HG02763 (cell line): ENCODE data around the gene RTN3.
"Not testable (repeated sequence)": the region's sequence is repeated elsewhere in the genome, so short reads cannot be mapped to it uniquely, and the experiment has no call there.

Experiments used
- ATAC-seq: cut with Tn5 transposase; IDR thresholded peaks from one replicate; pipeline ENCODE4 v1.9.1; 2021; ENCODE audit warnings: mild to moderate bottlenecking, moderate library complexity; ENCODE audit not compliant: unreplicated experiment

The RTN3 gene, protein sequence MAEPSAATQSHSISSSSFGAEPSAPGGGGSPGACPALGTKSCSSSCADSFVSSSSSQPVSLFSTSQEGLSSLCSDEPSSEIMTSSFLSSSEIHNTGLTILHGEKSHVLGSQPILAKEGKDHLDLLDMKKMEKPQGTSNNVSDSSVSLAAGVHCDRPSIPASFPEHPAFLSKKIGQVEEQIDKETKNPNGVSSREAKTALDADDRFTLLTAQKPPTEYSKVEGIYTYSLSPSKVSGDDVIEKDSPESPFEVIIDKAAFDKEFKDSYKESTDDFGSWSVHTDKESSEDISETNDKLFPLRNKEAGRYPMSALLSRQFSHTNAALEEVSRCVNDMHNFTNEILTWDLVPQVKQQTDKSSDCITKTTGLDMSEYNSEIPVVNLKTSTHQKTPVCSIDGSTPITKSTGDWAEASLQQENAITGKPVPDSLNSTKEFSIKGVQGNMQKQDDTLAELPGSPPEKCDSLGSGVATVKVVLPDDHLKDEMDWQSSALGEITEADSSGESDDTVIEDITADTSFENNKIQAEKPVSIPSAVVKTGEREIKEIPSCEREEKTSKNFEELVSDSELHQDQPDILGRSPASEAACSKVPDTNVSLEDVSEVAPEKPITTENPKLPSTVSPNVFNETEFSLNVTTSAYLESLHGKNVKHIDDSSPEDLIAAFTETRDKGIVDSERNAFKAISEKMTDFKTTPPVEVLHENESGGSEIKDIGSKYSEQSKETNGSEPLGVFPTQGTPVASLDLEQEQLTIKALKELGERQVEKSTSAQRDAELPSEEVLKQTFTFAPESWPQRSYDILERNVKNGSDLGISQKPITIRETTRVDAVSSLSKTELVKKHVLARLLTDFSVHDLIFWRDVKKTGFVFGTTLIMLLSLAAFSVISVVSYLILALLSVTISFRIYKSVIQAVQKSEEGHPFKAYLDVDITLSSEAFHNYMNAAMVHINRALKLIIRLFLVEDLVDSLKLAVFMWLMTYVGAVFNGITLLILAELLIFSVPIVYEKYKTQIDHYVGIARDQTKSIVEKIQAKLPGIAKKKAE

DNA sequence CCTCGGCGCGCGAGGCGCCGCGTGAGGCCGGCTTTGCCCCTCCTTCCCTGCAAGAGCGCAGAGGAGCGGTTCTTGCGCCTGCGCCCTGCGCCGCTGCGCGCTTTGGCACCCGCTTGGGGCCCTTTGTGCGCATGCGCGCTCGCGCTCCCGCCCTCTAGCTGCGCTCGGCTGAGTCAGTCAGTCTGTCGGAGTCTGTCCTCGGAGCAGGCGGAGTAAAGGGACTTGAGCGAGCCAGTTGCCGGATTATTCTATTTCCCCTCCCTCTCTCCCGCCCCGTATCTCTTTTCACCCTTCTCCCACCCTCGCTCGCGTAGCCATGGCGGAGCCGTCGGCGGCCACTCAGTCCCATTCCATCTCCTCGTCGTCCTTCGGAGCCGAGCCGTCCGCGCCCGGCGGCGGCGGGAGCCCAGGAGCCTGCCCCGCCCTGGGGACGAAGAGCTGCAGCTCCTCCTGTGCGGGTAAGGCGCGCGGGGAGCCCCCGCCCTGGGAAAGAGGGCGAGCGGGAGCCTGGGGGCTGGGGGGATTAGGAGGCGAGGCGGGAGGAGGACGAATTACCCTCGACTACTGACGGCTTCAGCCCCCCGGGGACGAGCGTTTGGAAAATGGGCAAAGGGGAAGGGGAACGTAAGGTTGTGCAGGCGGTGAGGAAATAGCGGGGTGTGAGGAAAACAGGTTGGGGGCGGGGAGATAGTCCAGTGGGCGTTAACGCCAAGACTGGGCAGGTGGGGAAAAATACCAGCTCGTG, at the start of gene RTN3:
Gene RTN3 (plus strand): TSS at position 180 of the 745 bp plus-strand sequence. CDS start 137 bp downstream, at position 317.
- ATAC-seq: peak; percentile 88

DNA sequence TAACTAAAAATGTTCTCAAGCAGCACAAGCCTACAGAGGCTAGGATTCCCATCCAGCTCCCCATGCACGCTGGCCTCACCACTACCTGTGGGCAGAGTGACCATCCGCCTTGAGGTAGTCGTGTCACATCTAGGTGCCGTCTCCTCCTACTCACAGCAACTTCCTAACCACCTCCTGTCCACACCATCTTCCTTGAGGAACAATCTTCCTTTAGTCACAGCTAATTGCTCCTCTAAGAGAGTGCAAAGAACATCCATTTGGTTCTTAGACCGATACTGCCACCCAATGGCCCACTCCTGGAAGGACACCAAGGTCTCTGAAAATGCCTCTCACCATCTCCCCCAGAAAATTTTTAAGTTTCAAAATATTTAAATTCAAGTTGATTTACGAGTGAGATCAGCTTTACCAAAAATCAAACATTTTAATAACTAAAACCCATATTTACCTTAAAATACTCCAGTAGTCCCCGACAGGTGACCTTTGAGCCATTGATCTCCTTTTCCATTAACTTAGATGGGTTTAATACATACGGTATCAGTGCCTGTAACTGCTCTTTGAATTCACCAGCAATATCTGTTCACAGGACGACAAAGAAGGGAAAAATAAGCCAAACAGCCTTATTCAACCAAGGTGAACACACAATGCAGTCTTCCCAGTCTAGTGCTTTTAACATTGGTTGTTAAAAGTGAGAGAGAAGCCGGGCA, 45.4 kb upstream of the RTN3 start:
- no peak for ATAC-seq

DNA sequence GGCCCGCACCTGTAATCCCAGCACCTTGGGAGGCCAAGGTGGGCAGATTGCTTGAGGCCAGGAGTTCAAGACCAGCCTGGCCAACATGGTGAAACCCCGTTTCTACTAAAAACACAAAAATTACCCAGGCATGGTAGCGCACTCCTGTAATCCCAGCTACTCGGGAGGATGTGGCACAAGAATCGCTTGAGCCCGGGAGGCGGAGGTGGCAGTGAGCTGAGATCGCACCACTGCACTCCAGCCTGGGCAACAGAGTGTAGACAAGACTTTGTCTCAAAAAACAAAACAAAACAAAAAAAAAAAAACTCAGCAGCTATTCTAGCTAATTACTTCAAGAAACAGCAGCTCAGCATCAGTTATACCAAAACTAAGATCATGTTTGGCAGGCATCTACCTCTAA, 42.9 kb upstream of the RTN3 start:
- ATAC-seq: not testable (repeated sequence)

DNA sequence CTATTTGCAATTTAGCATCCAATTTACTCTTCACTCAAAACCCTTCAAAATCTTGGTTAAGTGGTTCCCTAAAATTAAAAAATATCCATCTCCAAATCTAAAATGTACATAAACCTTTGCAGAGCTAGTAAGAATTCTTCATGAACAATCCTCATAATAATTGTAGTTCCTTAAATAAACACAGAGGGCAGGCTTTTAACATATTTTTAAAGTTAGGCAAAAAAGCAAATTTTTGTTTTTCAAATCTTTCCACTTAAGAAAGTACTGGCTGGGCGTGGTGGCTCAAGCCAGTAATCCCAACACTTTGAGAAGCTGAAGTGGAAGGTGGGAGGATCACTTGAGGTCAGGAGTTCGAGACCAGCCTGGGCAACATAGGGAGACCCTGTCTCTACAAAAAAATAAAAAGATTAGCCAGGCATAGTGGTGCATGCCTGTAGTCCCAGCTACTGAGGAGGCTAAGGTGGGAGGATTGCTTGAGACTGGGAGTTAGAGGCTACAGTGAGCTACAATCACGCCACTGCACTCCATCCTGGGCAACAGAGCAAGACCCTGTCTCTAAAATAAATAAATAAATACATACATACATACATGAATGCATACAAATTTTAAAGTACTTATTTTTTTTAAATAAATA, 42.0 kb upstream of the RTN3 start:
- no peak for ATAC-seq

DNA sequence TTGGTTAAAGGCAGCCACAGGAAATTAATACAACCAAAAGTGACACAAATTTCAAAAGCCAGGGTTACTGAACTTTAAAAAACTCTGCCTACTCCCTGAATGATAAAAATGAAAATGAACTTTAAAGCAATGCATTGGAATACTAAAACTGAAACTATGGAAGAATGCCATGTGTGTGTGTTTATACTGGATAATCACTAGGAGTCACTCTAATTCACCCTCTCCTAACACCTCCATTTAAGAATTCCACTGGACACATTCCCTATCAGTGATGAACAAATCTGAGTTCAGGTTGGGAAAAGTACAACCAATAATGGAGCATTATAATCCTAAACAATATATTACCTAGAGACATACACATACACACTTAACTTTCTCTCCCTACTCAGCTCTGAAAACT, 39.6 kb upstream of the RTN3 start:
- ATAC-seq: no peak

DNA sequence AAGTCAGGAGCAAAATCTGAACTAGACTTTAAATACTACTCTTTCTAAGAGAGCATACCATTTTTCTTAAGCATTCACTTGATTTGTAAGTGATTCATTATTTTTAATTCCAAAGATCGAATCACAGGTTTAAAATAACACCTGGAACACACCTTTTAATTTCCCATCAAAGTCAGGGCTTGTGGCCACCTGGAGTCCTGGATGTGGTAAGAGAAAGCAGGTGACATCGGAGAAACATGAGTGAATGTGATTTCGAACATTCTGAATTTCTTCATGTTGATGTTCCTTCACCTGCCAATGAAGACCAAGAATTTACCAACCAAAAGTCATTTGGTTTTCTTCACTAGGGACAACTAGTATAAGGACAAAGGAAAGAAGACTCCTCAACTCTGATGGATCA, 38.1 kb upstream of the RTN3 start:
- ATAC-seq: no peak

DNA sequence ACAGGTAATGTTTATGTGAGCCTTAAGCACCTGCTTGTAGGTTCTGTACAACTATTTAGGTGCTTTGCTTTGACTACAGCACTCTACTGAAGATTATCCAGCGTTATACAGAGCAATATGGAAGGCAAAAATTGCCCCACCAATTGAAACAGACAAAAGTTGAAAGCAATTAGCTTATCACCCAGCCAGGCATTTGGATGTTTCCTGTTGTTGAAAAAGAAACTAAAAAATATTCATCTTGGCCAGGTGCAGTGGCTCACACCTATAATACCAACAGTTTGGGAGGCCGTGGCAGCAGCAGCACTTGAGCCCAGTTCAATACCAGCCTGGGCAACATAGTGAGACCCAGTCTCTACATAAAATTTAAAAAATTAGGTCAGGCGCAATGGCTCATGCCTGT, 28.6 kb upstream of the RTN3 start:
- ATAC-seq: no peak

DNA sequence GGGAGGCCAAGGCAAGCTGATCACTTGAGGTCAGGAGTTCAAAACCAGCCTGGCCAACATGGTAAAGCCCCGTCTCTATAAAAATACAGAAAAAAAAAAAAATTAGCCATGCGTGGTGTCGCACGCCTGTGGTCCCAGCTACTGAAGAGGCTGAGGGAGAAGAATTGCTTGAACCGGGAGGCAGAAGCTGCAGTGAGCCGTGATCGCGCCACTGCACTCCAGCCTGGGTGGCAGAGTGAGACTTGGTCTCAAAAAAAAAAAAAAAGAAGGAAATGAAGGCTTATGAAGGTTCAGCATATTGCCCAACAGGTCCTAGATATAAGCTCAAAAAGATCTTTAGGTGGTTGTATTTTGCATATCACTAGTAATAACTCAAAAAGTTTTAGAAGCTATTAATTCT, 20.3 kb upstream of the RTN3 start:
- ATAC-seq: no peak

DNA sequence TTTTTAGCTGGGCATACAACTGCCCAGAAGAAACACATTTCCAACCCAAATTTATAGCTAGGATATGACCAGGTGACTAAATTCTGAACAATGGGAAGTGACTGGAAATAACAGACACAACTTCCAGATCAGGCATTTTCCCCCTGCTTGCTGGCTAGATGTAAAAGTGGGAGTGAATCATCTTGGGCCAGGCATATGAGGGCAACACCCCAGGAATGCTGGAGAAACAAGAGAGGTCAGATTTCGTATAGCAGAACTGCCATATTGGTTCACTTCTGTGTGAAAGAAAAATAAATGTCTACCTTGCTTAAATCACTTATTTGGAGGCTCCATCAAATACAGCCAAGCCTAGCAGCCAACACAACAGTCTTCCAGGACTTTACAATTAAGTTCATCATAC, 17.5 kb upstream of the RTN3 start:
- no peak for ATAC-seq

DNA sequence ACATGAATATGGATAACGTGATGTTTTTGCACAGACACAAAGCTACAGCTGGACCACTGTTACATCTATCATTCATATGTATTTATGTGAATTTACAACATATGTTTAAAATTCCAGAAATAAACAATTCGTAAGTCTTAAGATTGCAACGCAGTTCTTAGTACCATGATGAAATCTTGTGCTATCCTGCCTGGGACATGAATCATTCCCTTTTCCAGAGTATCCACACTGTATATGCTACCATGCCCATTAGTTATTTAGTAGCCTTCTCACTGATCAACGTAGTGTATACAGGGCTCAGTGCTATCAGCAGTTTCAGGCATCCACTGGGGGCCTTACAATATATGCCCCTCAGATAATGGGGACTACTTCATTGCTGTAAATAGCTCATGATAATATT, 14.4 kb upstream of the RTN3 start:
- no peak for ATAC-seq

DNA sequence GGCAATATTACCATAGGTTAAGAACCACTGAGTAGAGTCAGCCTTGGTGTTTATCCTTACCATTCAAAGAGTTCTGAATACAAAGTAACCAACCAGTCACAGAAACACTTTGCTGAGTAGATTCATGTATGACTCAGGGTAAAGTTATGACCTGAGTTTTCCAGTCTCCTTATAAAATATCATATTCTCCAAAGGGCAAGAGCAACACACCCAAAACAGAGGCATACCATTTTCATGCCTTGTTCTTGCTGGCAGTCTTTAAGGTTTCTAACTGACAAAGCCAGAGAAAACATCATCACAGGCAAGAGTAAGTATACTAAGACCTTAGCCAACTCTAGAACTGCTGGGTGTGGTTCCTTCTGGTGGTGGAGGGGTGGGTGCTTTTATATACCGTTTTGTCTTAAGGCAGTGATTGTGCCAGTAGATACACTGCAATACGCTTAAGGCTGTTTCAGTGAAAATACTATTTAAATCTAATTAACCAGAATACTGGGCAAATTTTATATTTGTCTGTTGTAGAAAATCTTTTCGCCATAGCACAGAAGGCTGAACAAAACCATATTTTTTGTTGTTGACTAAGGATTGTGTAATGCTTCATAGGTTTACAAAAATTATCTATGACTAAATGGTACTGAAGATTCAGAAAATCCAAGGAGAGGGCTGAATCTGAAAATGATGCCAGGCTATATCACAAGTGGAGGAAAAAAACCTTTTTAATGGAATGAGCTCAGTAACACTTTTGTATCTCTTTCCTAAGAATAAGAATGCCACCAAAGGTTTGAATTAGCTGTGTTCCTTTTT, 13.1 kb upstream of the RTN3 start:
- ATAC-seq: no peak

DNA sequence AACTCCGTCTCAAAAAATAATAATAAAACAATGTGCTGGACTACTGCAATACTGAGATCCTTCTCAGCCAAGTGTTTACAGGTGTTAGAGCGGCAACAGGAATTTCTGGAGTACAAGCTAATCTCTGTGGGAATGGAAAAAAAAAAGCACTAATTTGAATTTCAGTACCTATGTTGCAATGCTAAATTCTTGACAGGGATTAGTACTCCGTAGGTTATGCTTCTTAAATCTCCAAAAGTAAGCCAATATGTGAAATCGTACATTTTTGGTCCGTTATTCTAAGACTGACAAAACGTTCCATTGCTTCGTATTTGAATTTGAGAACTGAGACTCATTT, 11.2 kb upstream of the RTN3 start:
- no peak for ATAC-seq

DNA sequence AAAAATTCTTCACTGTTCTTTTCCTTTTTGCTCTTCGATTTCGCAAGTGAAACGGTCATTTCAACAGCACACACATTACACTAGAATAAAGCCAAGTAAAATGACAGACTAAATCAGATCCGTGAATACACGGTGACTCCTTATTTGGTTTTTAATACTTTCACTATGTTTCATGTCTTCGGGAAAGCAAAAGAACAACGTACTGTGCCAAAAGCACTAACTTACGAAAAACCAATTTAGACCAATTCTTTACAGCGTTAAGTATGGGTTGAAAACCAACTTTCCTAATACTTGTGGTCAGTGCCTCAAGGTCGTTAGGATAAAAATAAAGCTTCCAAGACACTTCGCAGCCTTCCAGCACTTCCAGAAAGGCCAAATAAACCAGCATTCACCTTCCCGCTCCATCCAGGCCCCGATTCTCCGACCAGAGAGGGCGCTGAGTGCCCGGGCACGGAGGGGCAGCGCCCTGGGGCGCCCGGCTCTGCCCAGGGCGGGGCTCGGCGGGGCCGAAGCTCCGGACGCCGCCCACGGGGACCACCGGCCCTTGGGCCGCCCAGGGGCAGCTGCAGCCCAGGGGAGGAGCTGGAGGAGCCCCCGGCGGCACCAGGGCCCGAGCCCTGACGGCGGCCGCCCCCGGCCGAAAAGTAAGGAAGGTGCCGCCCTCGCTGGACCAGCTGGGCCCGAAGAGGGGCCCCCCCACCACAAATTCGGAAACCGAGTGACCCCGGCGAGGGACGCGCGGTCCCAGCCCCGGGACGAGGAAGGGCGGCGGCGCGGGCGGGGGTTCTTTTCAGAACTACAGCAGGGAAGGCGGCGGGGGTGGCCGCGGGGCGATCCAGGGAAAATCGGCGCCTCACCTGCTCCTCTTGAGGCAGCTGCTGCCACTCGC, 10.6 kb upstream of the RTN3 start:
- peak; percentile 31 for ATAC-seq

DNA sequence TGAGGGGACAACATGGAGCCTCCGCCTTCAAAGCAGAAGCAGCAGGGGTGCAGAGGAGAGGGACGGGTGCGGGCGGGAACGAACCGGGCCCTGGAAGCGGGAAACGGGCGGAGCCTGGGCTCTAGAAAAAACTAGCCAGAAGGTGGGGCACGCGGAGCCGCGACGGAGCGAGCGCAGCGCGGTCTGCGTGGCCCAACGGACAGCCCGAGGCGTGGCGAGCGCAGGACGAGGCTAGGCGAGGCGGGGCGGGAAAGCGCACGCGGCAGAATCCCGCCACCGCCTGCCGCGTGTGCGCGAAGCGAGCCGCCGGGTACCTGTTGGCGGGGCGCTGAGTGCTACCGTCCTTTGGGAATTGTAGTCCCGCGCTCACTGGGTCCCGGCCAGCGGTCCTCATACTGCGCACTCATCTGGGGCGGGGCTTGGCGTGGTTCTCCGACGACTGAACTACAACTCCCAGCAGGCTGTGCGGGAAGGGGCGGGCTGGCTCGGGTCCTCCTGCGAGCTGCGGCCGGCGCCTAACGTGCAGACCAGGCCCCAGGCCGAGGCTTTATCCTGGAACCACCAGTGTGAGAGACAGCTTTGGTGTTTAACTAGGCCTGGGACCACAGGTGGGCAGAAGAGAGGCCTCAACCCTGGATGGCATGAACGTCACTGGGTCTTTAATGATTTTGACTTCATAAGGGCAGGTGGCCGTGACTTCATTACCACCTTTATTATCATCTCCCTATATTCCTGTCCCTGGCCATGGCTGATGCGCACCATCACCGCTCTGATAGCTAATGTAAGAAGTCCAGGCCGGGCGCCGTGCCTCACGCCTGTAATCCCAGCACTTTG, 9.8 kb upstream of the RTN3 start, which contains the start of gene ATL3:
Gene ATL3 (minus strand): TSS at position 55 of the 834 bp plus-strand sequence. CDS start 41 bp downstream, at position 14.
- ATAC-seq: peak; percentile 90

DNA sequence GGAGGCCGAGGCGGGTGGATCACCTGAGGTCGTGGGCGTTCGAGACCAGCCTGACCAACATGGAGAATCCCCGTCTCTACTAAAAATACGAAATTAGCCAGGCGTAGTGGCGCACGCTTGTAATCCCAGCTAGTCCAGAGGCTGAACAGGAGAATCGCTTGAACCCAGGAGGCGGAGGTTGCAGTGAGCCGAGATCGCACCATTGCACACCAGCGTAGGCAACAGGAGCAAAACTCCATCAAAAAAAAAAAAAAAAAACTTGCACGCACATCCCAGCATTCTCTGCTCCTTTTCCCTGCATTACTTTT, 9.2 kb upstream of the RTN3 start:
- no peak for ATAC-seq

DNA sequence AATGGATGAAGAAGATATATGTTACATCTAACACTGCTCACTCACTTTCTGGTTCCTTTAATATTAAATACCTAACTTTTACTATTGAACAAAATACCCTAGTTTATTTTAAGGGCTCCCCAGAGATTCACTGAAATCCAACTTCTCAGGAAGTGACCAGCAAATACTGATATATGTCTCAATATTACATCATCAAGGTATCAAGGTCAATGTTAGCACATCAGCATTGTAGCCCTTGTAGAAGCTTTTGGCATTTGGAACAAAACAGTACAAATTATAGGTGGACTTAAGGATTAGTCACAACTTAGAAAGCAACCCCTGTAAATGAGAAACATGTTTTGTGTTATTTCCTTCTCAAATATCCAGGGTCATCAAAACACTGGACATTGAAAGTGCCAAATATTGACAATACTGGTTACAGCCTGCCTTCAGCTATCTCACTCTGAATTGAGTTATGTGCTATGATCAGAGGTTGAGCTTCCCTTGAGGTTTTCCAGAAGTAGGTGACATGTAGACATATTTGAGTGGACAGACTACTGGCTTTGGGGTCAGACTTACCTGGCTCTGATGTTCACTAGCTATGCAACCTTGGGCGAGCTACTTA, 8.3 kb upstream of the RTN3 start:
- ATAC-seq: no peak

DNA sequence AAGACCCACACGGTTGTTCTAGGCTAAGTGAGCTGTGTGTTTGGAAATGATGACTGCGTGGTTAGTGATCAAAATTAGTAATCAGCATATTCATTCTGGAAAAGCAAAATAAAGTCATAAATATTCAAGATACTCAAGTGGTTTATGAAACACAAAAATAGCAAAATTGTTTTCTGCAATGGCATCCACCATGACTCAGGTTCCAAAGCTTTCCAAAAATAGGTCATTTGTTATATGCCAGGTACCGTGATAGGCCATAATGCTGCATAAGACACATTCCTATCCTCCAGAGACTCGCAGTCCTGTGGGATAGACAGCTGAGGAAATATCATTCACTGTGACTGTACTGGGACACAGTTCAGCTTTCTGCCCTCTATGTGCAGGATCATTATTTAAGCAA, 7.7 kb upstream of the RTN3 start:
- no peak for ATAC-seq
